Measurements from ENCODE around the gene ATAT1.

GRCh38 chr6:30590509-30590908 lies 36.2 kb upstream of the ATAT1 start:
- TF ChIP-seq CTCF (IDR thresholded peaks at IDR 0.05) (no peak), POLR2AphosphoS5 (IDR thresholded peaks at IDR 0.05) (no peak)
